Measurements from ENCODE around the gene PRRX2. TPM values are rescaled to one million over a fixed set of nuclear protein-coding genes. Genes with fewer than 3 reads are reported as not detected.

Gene PRRX2
- total RNA-seq, 1 donor from 2014 or later, result 43.7 TPM

DNA sequence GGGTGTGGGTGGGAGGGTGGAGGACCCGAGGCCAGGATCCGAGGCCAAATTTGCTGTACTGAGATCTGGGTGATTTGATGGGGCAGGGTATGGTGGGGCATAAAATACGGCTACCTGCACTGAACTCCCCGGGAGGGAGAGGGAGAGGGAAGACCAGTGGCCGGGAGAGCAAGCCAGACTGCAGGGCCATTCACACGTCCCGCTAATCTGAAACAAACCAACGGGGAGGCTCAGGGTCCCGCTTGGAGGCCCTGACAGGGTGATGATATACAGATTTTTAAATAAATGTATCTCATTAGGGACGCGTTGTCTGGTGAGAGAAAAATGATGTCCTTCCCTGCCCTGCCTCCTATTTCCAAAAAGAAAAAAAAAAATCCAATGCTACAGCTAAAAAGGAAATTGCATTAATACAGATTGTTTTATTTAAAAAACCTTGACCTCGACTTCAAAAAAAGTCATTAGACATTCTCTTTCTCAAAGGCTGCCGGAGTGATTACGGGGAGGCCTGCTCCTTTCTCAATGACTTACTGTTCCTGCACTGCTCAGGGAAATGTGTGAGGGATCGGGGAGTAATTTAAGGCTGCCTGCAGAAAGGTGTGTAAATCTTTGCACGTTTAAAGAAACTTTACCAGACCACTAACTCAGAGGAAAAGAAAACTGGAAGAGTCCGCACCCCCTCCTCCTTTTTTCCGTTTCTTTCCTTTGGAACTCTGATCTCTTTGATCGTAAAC is 11.5 kb upstream of the PRRX2 start:
- intact Hi-C loops (cut with DNase I), result no loop called here
- Histone ChIP-seq H3K27me3 (no peaks in the 10 kb centered on the region), H3K27ac (no peak overlapping the region), H3K4me3 (no peak overlapping the region), H3K36me3 (no peaks in the 10 kb centered on the region), H3K4me1 (peaks cover 19% of the 10 kb centered on the region), H3K9me3 (no peaks in the 10 kb centered on the region)
- TF ChIP-seq POLR2AphosphoS5 (IDR thresholded peaks at IDR 0.05; ENCODE audit: insufficient read depth in 1 of 2, low read depth in 1 of 2) (no peak), POLR2A (IDR thresholded peaks at IDR 0.05) (no peak)
- TF ChIP-seq, protein P1, sequence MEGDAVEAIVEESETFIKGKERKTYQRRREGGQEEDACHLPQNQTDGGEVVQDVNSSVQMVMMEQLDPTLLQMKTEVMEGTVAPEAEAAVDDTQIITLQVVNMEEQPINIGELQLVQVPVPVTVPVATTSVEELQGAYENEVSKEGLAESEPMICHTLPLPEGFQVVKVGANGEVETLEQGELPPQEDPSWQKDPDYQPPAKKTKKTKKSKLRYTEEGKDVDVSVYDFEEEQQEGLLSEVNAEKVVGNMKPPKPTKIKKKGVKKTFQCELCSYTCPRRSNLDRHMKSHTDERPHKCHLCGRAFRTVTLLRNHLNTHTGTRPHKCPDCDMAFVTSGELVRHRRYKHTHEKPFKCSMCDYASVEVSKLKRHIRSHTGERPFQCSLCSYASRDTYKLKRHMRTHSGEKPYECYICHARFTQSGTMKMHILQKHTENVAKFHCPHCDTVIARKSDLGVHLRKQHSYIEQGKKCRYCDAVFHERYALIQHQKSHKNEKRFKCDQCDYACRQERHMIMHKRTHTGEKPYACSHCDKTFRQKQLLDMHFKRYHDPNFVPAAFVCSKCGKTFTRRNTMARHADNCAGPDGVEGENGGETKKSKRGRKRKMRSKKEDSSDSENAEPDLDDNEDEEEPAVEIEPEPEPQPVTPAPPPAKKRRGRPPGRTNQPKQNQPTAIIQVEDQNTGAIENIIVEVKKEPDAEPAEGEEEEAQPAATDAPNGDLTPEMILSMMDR (IDR thresholded peaks at IDR 0.05), result no peak
- DNase-seq (ENCODE audit: extremely low spot score in 2 of 2), result no peak

DNA sequence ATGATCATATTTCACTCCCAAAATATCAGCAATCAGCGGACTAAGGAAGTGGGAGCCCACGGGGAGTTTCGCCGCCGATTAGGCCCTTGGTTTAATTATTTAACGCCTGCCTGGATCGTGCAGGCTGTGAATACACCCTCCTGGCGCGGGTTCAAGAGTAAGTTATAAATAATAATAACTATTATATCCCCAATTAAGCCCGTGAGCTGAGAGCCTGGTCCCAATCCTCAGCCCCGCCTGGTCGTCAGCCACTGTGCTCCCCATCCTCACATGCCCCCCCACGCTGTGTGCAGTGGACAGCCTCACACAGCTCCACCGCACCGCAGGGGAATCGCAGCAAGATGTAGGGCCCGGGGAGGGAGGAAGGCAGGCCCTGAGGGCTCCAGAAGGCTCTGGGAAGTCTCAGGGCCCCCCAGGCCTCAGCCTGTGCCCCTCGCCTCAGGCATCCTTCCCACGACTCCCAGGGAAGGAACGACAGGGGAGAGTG is 10.8 kb upstream of the PRRX2 start:
- H3K4me3 ChIP-seq, result no peak overlapping the region

DNA sequence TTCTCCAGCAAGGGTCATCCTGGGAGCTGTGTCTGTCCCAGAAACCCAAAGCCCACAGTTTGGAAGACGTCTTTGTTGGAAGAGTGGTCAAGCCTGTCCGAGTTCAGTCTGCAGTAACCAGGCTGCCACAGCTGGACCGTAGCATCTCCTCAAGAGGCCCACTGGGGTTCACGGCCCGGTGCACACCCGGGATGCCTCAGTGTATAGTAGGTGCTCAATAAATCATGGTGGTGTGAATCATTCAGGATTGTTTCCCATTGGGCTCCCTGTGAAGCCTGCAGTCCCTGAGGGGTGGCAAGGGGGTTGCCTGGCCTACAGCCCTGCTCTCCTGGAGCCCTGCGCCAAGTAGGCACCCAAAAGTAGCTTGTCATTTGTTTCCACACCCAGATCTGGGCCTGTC is 10.3 kb upstream of the PRRX2 start:
- DNase-seq (ENCODE audit: extremely low spot score in 2 of 2), result no peak

More for the DNA sequence above, 10.8 kb upstream of the PRRX2 start:
- no peaks in the 10 kb centered on the region for H3K27me3 ChIP-seq
- H3K9me3 ChIP-seq, result no peaks in the 10 kb centered on the region
- no peak for DNase-seq (ENCODE audit: extremely low spot score in 2 of 2)
- no peaks in the 10 kb centered on the region for H3K36me3 ChIP-seq
- peaks cover 15% of the 10 kb centered on the region for H3K4me1 ChIP-seq
- H3K27ac ChIP-seq, result no peak overlapping the region
- TF ChIP-seq POLR2AphosphoS5 (IDR thresholded peaks at IDR 0.05; ENCODE audit: insufficient read depth in 1 of 2, low read depth in 1 of 2) (no peak), POLR2A (IDR thresholded peaks at IDR 0.05) (no peak)
- TF ChIP-seq, protein P1 (IDR thresholded peaks at IDR 0.05), result no peak
- intact Hi-C loops (cut with DNase I), result no loop called here

DNA sequence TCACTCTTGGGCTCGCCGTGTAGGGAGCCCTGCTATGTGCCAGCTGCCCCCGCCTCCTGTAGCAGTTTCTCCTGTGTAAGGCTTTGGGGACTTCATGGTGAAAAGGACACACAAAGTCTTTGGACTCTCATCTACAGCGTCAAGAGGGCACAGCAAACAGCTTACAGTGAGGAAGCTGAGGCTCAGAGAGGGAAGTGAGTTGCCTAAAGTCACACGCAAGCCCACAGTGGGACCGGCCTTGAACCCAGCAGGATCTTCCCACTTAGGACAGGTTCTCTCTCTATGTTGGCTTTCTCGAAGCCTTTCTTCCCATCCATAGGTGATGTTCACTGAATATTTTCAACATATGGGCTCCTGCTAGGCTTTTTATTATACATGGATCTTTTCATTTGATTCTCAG is 9.8 kb upstream of the PRRX2 start:
- Histone ChIP-seq H3K9me3 (no peaks in the 10 kb centered on the region), H3K4me1 (peaks cover 6% of the 10 kb centered on the region), H3K27ac (no peak overlapping the region), H3K4me3 (no peak overlapping the region), H3K36me3 (no peaks in the 10 kb centered on the region), H3K27me3 (no peaks in the 10 kb centered on the region)
- TF ChIP-seq POLR2A (IDR thresholded peaks at IDR 0.05) (no peak), POLR2AphosphoS5 (IDR thresholded peaks at IDR 0.05; ENCODE audit: insufficient read depth in 1 of 2, low read depth in 1 of 2) (no peak)
- TF ChIP-seq, protein P1 (IDR thresholded peaks at IDR 0.05), result no peak
- intact Hi-C loops (cut with DNase I), result no loop called here
- DNase-seq (ENCODE audit: extremely low spot score in 2 of 2), result no peak

More for the DNA sequence above, 10.3 kb upstream of the PRRX2 start:
- intact Hi-C loops (cut with DNase I), result no loop called here
- Histone ChIP-seq H3K4me3 (no peak overlapping the region), H3K9me3 (no peaks in the 10 kb centered on the region), H3K27me3 (no peaks in the 10 kb centered on the region), H3K36me3 (no peaks in the 10 kb centered on the region), H3K4me1 (peaks cover 11% of the 10 kb centered on the region), H3K27ac (no peak overlapping the region)
- TF ChIP-seq, protein P1 (IDR thresholded peaks at IDR 0.05), result no peak
- TF ChIP-seq POLR2A (IDR thresholded peaks at IDR 0.05), result no peak
- TF ChIP-seq POLR2AphosphoS5 (IDR thresholded peaks at IDR 0.05; ENCODE audit: insufficient read depth in 1 of 2, low read depth in 1 of 2), result no peak

DNA sequence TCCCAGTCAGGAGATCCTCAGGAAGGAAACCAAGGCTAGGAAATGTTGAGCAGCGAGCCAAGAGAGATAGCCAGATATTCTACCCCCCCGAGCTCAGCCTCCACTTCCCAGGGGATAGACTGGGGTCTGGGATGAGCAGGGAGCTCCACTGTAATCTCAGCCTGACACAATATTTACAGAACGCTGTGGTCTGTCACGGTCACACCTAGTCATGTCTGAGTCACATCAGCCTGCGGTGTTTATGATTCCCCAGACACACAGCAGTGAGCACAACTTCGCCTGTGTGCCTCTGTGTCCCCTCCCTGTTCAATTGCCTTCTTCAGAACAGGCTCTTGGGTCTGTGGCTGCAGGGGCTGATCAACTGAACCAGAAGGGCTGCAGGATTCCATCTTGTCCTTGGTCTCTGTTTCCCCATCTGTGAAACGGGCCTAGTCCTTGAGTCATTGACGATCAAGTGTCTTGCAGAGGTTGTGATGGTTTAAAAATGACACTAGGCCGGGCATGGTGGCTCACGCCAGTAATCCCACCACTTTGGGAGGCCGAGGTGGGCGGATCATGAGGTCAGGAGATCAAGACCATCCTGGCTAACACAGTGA is 8.6 kb upstream of the PRRX2 start:
- no peak overlapping the region for H3K27ac ChIP-seq
- intact Hi-C loops (cut with DNase I), result no loop called here

More for the DNA sequence above, 8.6 kb upstream of the PRRX2 start:
- H3K4me3 ChIP-seq, result no peak overlapping the region
- H3K27me3 ChIP-seq, result no peaks in the 10 kb centered on the region
- no peaks in the 10 kb centered on the region for H3K9me3 ChIP-seq
- no peaks in the 10 kb centered on the region for H3K4me1 ChIP-seq
- TF ChIP-seq POLR2A (IDR thresholded peaks at IDR 0.05) (no peak), POLR2AphosphoS5 (IDR thresholded peaks at IDR 0.05; ENCODE audit: insufficient read depth in 1 of 2, low read depth in 1 of 2) (no peak)
- TF ChIP-seq, protein P1 (IDR thresholded peaks at IDR 0.05), result no peak
- no peak for DNase-seq (ENCODE audit: extremely low spot score in 2 of 2)
- H3K36me3 ChIP-seq, result no peaks in the 10 kb centered on the region
